Activated naive CD8-positive, alpha-beta T cell (primary cell): Measurements from ENCODE around the gene DTX1.

Experiments used
- H3K27ac Mint-ChIP-seq: one replicate; pipeline ENCODE4 v1.8.0; 2021; ENCODE audit warnings: mixed read lengths
- H3K27me3 Mint-ChIP-seq: one replicate; pipeline ENCODE4 v1.8.0; 2021; ENCODE audit warnings: mixed read lengths
- H3K36me3 Mint-ChIP-seq: one replicate; pipeline ENCODE4 v1.8.0; 2021; ENCODE audit warnings: mixed read lengths
- H3K4me1 Mint-ChIP-seq: one replicate; pipeline ENCODE4 v1.8.0; 2021; ENCODE audit warnings: low read depth, mixed read lengths
- H3K4me3 Mint-ChIP-seq: one replicate; pipeline ENCODE4 v1.8.0; 2021; ENCODE audit warnings: mild to moderate bottlenecking, mixed read lengths
- H3K9me3 Mint-ChIP-seq: one replicate; pipeline ENCODE4 v1.8.0; 2021; ENCODE audit warnings: low read depth, mixed read lengths

Gene DTX1

GRCh38 chr12:113120670-113121370 lies 64.3 kb downstream of the DTX1 start:
- Mint-ChIP-seq H3K4me1 (no peaks in the 10 kb centered on the region), H3K27me3 (peaks cover 2% of the 10 kb centered on the region), H3K4me3 (no peak overlapping the region), H3K27ac (no peak overlapping the region), H3K36me3 (peaks cover 2% of the 10 kb centered on the region), H3K9me3 (no peaks in the 10 kb centered on the region)

- Mint-ChIP-seq H3K4me3 (no peak overlapping the region), H3K27ac (no peak overlapping the region), H3K27me3 (no peaks in the 10 kb centered on the region), H3K4me1 (peaks cover 4% of the 10 kb centered on the region), H3K9me3 (no peaks in the 10 kb centered on the region), H3K36me3 (peaks cover 2% of the 10 kb centered on the region)
These were observed 71.3 kb downstream of the DTX1 start for GRCh38 chr12:113127791-113128199.

- Mint-ChIP-seq H3K27me3 (no peaks in the 10 kb centered on the region), H3K4me1 (peaks cover 4% of the 10 kb centered on the region), H3K36me3 (no peaks in the 10 kb centered on the region), H3K9me3 (no peaks in the 10 kb centered on the region), H3K27ac (no peak overlapping the region), H3K4me3 (no peak overlapping the region)
These were observed 72.5 kb downstream of the DTX1 start for GRCh38 chr12:113128802-113129663.

GRCh38 chr12:113129664-113130456 lies 73.3 kb downstream of the DTX1 start:
- Mint-ChIP-seq H3K4me1 (peaks cover 6% of the 10 kb centered on the region), H3K36me3 (no peaks in the 10 kb centered on the region), H3K27ac (no peak overlapping the region), H3K4me3 (no peak overlapping the region), H3K27me3 (no peaks in the 10 kb centered on the region), H3K9me3 (no peaks in the 10 kb centered on the region)

- peaks cover 9% of the 10 kb centered on the region for H3K4me1 Mint-ChIP-seq
- H3K27me3 Mint-ChIP-seq = no peaks in the 10 kb centered on the region
- H3K4me3 Mint-ChIP-seq = no peak overlapping the region
- no peaks in the 10 kb centered on the region for H3K36me3 Mint-ChIP-seq
- H3K9me3 Mint-ChIP-seq = no peaks in the 10 kb centered on the region
- H3K27ac Mint-ChIP-seq = no peak overlapping the region
These were observed 74.1 kb downstream of the DTX1 start for GRCh38 chr12:113130457-113131135.

GRCh38 chr12:113131556-113131955 lies 75.0 kb downstream of the DTX1 start:
- Mint-ChIP-seq H3K4me1 (peaks cover 17% of the 10 kb centered on the region), H3K4me3 (no peak overlapping the region), H3K9me3 (no peaks in the 10 kb centered on the region), H3K27ac (no peak overlapping the region), H3K27me3 (no peaks in the 10 kb centered on the region), H3K36me3 (no peaks in the 10 kb centered on the region)

GRCh38 chr12:113133036-113133435 lies 76.5 kb downstream of the DTX1 start:
- no peaks in the 10 kb centered on the region for H3K36me3 Mint-ChIP-seq
- no peaks in the 10 kb centered on the region for H3K9me3 Mint-ChIP-seq
- H3K27ac Mint-ChIP-seq = no peak overlapping the region
- peaks cover 21% of the 10 kb centered on the region for H3K4me1 Mint-ChIP-seq
- no peaks in the 10 kb centered on the region for H3K27me3 Mint-ChIP-seq
- no peak overlapping the region for H3K4me3 Mint-ChIP-seq

- H3K4me3 Mint-ChIP-seq = no peak overlapping the region
- no peaks in the 10 kb centered on the region for H3K9me3 Mint-ChIP-seq
- H3K27ac Mint-ChIP-seq = no peak overlapping the region
These were observed 77.1 kb downstream of the DTX1 start for GRCh38 chr12:113133666-113134065.

GRCh38 chr12:113134071-113134470 lies 77.5 kb downstream of the DTX1 start:
- peaks cover 20% of the 10 kb centered on the region for H3K4me1 Mint-ChIP-seq

More at GRCh38 chr12:113133666-113134065, 77.1 kb downstream of the DTX1 start:
- Mint-ChIP-seq H3K27me3 (no peaks in the 10 kb centered on the region), H3K36me3 (no peaks in the 10 kb centered on the region), H3K4me1 (peaks cover 21% of the 10 kb centered on the region)

GRCh38 chr12:113134521-113134951 lies 78.0 kb downstream of the DTX1 start:
- H3K36me3 Mint-ChIP-seq = no peaks in the 10 kb centered on the region
- H3K4me3 Mint-ChIP-seq = peak overlapping the region; percentile 32
- H3K27ac Mint-ChIP-seq = no peak overlapping the region
- H3K27me3 Mint-ChIP-seq = no peaks in the 10 kb centered on the region
- H3K4me1 Mint-ChIP-seq = peaks cover 17% of the 10 kb centered on the region
- no peaks in the 10 kb centered on the region for H3K9me3 Mint-ChIP-seq

More at GRCh38 chr12:113134071-113134470, 77.5 kb downstream of the DTX1 start:
- Mint-ChIP-seq H3K36me3 (no peaks in the 10 kb centered on the region), H3K27ac (no peak overlapping the region), H3K9me3 (no peaks in the 10 kb centered on the region), H3K4me3 (no peak overlapping the region), H3K27me3 (no peaks in the 10 kb centered on the region)

- no peaks in the 10 kb centered on the region for H3K9me3 Mint-ChIP-seq
- peak within 1 kb of the TSS; percentile 81 for H3K27ac Mint-ChIP-seq
- no peaks in the 10 kb centered on the region for H3K36me3 Mint-ChIP-seq
- H3K4me1 Mint-ChIP-seq = peaks cover 17% of the 10 kb centered on the region
- H3K27me3 Mint-ChIP-seq = no peaks in the 10 kb centered on the region
- H3K4me3 Mint-ChIP-seq = peak within 1 kb of the TSS; percentile 83
These were observed 78.9 kb downstream of the DTX1 start, which contains the start of gene RASAL1 for GRCh38 chr12:113135178-113136127. Gene RASAL1 (minus strand): TSS chr12:113135761. CDS start chr12:113135462, 299 bp downstream.

GRCh38 chr12:113136128-113136989 lies 79.8 kb downstream of the DTX1 start:
- H3K27me3 Mint-ChIP-seq = no peaks in the 10 kb centered on the region
- peak overlapping the region; percentile 81 for H3K27ac Mint-ChIP-seq
- H3K9me3 Mint-ChIP-seq = no peaks in the 10 kb centered on the region
- no peaks in the 10 kb centered on the region for H3K36me3 Mint-ChIP-seq
- H3K4me1 Mint-ChIP-seq = peaks cover 17% of the 10 kb centered on the region
- peak overlapping the region; percentile 83 for H3K4me3 Mint-ChIP-seq
